ENCODE measurements around the gene LAMTOR2.

Gene LAMTOR2

GRCh38 chr1:156078728-156079127 is 24.1 kb downstream of the LAMTOR2 start:
- TF ChIP-seq TAF1 (IDR thresholded peaks at IDR 0.05; ENCODE audit: borderline replicate concordance, low read depth, low read length), result no peak
- TF ChIP-seq POLR2AphosphoS5 (IDR thresholded peaks at IDR 0.05; ENCODE audit: low read depth, low read length), result no peak
- TF ChIP-seq POLR2A (IDR thresholded peaks at IDR 0.05; ENCODE audit: low read depth, low read length), result no peak
- no peak for DNase-seq (ENCODE audit: insufficient read length)
- FAIRE-seq, result no peak

DNA sequence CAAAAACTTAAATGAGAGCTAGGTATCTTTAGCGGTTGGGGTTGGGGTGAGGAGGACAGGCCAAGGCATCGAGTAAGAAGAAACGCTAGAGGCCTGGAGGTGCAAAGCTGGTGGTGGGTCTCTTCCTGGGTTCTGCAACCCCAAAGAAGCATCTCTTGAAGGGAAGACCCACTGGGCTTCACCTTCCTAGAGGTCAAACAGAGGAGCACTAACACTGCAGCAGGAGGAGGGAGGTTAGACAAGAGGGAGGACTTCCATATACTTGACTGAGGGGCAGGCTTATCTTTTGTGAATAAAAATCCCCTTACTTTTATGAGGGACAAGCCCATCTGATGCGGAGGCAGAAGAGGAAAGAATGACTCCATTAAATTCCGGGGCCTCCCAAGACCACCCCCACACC is 25.2 kb downstream of the LAMTOR2 start:
- FAIRE-seq (no peak), DNase-seq (ENCODE audit: insufficient read length) (no peak)
- TF ChIP-seq POLR2AphosphoS5 (IDR thresholded peaks at IDR 0.05; ENCODE audit: low read depth, low read length) (no peak), TAF1 (IDR thresholded peaks at IDR 0.05; ENCODE audit: borderline replicate concordance, low read depth, low read length) (no peak), POLR2A (IDR thresholded peaks at IDR 0.05; ENCODE audit: low read depth, low read length) (no peak)

DNA sequence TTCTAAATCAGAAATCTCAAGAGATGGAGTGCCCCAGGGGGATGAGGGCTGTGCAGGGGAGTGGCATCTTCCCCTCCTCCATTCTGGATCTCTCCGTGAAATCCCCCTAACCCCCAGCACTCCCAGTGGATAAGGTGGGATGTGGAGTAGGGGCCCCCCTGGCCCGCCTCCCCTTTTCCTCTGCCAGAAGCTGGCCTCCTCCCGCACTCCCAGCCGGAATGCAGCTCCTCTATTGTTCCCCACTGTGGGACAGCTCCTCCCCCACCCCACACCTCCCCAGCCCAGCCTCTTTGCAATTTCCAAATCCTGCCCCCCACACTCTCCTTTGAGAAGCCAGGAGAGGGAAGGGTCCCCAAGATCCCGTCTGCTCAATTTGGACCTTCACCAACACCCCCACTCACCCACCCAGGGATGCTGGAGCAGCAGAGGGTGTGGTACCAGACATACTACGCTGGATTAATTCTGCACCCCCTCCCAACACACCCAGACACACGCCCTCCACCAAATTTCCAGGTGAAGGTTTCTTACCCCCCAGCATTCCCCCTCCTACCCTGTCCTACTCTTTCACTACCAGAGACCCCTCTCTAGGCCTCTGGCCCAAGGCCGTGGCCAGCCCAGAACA is 25.8 kb downstream of the LAMTOR2 start:
- FAIRE-seq, result no peak
- TF ChIP-seq TAF1 (IDR thresholded peaks at IDR 0.05; ENCODE audit: borderline replicate concordance, low read depth, low read length) (no peak), POLR2A (IDR thresholded peaks at IDR 0.05; ENCODE audit: low read depth, low read length) (no peak), POLR2AphosphoS5 (IDR thresholded peaks at IDR 0.05; ENCODE audit: low read depth, low read length) (no peak)
- no peak for DNase-seq (ENCODE audit: insufficient read length)

DNA sequence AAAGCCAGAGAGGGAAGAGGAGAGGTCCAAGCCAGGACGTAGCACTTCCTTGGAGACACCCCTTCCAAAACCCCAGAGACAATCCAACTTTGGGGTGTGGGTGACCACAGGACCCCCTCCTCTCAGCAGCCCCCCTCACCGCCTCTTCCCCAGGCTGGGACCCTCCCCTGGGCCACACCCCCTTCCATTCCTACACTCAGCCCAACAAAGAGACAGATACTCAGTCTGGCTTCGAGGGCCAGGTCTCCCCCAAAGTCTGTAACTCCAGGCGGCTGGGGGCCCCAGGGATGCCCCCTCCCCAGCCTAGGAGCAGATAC is 26.2 kb downstream of the LAMTOR2 start:
- TF ChIP-seq POLR2AphosphoS5 (IDR thresholded peaks at IDR 0.05; ENCODE audit: low read depth, low read length), result no peak
- TF ChIP-seq POLR2A (IDR thresholded peaks at IDR 0.05; ENCODE audit: low read depth, low read length), result no peak
- TF ChIP-seq TAF1 (IDR thresholded peaks at IDR 0.05; ENCODE audit: borderline replicate concordance, low read depth, low read length), result no peak
- DNase-seq (ENCODE audit: insufficient read length) (no peak), FAIRE-seq (no peak)

DNA sequence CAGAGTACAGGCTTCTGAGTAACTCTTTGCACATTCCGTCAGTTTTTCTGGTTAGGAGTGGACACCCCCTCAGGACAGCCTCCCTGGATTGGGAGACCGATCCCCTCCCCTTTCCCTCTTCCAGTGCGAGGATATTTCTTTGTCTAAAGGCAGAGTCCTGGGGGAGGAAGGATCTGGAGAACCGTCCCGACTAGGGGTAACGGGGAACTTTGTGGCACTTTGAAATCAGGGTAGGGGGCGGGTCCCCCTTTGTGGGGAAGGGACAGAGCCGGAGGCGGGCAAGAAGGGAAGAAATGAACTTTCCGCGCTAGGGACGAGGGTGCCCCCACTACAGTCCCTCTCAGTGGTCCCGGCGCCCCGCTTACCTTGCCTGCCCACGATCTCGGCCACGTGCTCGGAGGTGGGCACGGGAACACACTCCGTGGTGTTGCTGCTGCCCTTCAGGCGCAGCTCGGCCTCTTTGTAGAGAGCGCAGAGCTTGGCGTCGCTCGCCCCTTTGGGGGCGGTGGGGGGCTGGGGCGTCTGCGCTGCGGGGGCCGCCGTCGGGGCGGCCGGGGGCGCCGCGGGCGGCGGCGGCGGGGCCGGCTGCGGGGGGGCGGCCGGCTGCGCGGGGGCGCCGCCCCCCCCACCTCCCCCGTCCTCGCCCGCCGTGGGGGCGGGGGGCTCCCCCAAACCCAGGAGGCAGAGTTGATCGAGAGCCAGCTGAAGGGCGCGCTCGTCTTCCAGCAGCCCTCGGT is 26.8 kb downstream of the LAMTOR2 start:
- FAIRE-seq, result no peak
- no peak for DNase-seq (ENCODE audit: insufficient read length)
- TF ChIP-seq POLR2AphosphoS5 (IDR thresholded peaks at IDR 0.05; ENCODE audit: low read depth, low read length), result no peak
- no peak for TF ChIP-seq TAF1 (IDR thresholded peaks at IDR 0.05; ENCODE audit: borderline replicate concordance, low read depth, low read length)
- TF ChIP-seq POLR2A (IDR thresholded peaks at IDR 0.05; ENCODE audit: low read depth, low read length), result no peak

DNA sequence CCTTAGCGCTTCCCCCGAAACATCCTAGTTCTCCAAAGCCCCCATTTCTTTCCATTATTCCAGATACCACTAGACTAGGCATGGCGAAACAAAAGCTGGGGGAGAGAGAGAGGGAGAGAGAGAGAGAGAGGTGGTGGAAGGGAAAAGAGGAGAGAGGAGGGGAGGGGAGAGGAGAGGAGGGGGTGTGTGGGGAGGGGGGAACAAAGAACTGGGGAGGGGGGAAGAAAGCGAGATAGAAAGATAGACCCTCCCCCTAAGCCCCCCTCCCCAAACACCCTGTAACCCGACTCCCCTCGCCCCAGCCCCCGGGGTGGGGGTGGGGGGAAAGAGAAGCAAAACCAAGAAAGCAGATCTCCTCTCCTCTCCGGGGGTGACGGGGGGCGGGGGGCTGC is 27.3 kb downstream of the LAMTOR2 start:
- DNase-seq (ENCODE audit: insufficient read length), result no peak
- no peak for FAIRE-seq
- TF ChIP-seq POLR2AphosphoS5 (IDR thresholded peaks at IDR 0.05; ENCODE audit: low read depth, low read length), result no peak
- no peak for TF ChIP-seq TAF1 (IDR thresholded peaks at IDR 0.05; ENCODE audit: borderline replicate concordance, low read depth, low read length)
- TF ChIP-seq POLR2A (IDR thresholded peaks at IDR 0.05; ENCODE audit: low read depth, low read length), result no peak

GRCh38 chr1:156082309-156083091 is 27.9 kb downstream of the LAMTOR2 start, which contains the start of gene MEX3A:
Gene MEX3A (minus strand): TSS chr1:156082465. CDS start chr1:156081998, 467 bp downstream.
- TF ChIP-seq POLR2AphosphoS5 (IDR thresholded peaks at IDR 0.05; ENCODE audit: low read depth, low read length) (no peak), TAF1 (IDR thresholded peaks at IDR 0.05; ENCODE audit: borderline replicate concordance, low read depth, low read length) (no peak)
- DNase-seq (ENCODE audit: insufficient read length) (peak; percentile 84), FAIRE-seq (peak; percentile 70)

DNA sequence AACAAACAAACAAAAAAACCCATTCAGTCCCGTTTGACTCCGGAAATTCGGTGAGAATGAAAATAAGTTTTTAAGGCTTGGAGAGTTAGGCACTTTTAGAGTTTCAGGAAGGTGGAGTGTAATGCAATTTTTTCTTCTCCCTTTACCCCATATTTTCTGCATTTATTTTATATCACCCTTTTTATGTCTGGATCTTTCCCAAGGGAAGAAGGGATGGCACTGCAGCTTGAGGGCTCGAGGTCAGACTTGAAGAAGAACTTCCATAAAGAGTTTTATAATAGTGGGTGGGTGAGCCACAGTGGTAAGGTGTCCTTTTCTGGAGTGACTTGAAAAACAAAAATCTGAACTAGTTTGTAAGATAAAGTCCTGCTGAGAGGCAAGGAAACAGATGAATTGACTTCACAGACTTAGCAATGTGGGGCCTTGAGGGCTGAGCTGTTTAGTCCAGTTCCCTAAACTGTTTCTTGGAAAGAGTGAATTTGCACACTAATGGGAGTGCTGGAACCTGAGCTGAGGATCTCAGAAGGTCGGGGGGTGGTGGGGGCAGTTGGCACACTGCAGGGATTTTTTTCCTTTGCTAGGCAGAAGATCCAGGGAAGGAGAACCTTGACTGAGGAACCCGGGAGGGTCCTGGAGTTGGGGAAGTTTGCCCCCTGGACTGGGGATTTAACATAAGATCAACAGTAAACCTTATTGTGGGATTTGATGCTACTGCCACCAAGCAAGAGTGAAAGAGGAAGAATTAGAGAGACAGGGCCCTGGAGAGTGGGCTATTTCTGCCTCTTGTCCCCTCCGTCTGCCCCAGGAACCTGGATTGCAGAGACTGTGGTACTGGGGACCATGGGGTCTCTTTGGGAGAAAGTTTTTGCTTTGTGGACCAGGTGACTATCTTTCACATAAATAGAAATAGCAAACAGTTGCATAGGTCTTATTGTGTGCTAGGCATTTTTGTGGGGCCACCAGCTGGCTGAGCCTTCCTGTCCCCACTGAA is 29.5 kb downstream of the LAMTOR2 start:
- TF ChIP-seq POLR2AphosphoS5 (IDR thresholded peaks at IDR 0.05; ENCODE audit: low read depth, low read length) (no peak), POLR2A (IDR thresholded peaks at IDR 0.05; ENCODE audit: low read depth, low read length) (no peak), TAF1 (IDR thresholded peaks at IDR 0.05; ENCODE audit: borderline replicate concordance, low read depth, low read length) (no peak)
- DNase-seq (ENCODE audit: insufficient read length) (no peak), FAIRE-seq (no peak)

DNA sequence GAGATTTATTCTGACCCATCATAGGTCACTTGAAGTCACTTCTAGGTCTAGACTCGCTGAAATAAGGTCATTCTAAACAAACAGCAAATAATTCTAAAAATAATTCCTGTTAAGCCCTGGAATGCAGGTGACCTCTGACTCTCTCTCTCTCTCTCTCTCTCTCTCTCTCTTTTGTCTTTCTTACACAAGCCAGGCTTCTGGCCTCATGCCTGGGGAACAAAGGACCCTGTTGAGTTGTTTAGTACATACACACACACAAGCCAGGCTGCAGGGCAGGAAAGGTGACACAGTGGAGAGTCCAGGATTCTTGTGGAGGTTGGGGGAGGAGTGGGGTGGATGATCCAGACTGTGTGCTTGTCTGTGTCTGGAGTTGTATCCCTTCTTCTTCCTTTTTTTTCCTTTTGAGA is 31.7 kb downstream of the LAMTOR2 start:
- DNase-seq (ENCODE audit: insufficient read length), result no peak
- FAIRE-seq, result no peak
- TF ChIP-seq TAF1 (IDR thresholded peaks at IDR 0.05; ENCODE audit: borderline replicate concordance, low read depth, low read length) (no peak), POLR2A (IDR thresholded peaks at IDR 0.05; ENCODE audit: low read depth, low read length) (no peak), POLR2AphosphoS5 (IDR thresholded peaks at IDR 0.05; ENCODE audit: low read depth, low read length) (no peak)

DNA sequence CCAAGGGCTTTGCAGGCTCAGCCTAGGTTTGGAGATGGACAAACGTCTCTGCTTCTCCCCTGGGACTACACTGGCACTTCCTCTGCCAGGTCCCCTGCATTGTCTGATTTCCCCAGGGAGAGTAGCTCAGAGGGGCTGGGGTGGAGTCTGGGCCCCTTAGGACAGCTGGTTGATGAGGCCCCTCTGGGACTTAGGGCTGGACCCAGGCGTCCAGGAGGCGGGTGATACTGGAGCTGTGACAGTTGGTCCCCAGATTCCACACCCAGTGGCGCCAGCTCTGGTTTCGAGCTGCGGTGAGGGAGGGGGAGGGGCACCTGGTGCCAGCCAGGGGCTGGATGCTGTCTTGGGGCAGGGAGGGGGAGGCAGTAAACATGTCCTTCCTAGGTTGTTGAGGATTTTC is 35.1 kb downstream of the LAMTOR2 start:
- DNase-seq (ENCODE audit: insufficient read length), result no peak
- no peak for FAIRE-seq
- no peak for TF ChIP-seq TAF1 (IDR thresholded peaks at IDR 0.05; ENCODE audit: borderline replicate concordance, low read depth, low read length)
- TF ChIP-seq POLR2A (IDR thresholded peaks at IDR 0.05; ENCODE audit: low read depth, low read length), result no peak
- no peak for TF ChIP-seq POLR2AphosphoS5 (IDR thresholded peaks at IDR 0.05; ENCODE audit: low read depth, low read length)

Data from GM12892 (cell line).